ENCODE measurements around the gene MAPKAP1. TPM values are rescaled to one million over a fixed set of nuclear protein-coding genes. Genes with fewer than 3 reads are reported as not detected.

The MAPKAP1 gene
- total and polyA plus RNA-seq, 9 of the 15 experiments (the other 6 are each of a cell fraction or from before 2014, with no cell fraction given), result 2.6 to 82.1 (median 61.1) TPM

GRCh38 chr9:125409637-125410521 lies 297.1 kb downstream of the MAPKAP1 start (continued):
- TF ChIP-seq FOXP4 (CRISPR knock-in tag; IDR thresholded peaks at IDR 0.05; ENCODE audit: borderline replicate concordance) (no peak), SP1 (CRISPR knock-in tag; IDR thresholded peaks at IDR 0.05) (0 out of 2 replicates have a peak, but pooled peaks have one; percentile 36), ZC3H4 (CRISPR knock-in tag; IDR thresholded peaks at IDR 0.05; ENCODE audit: borderline replicate concordance) (no peak), ZFPM2 (CRISPR knock-in tag; IDR thresholded peaks at IDR 0.05) (no peak), ZBTB8A (IDR thresholded peaks at IDR 0.05; ENCODE audit: partially characterized antibody) (no peak), JUNB (CRISPR knock-in tag; conservative IDR thresholded peaks at IDR 0.05) (no peak), PTRF (tag; IDR thresholded peaks at IDR 0.05) (no peak), CBX3 (IDR thresholded peaks at IDR 0.05; ENCODE audit: borderline replicate concordance in 1 of 2, low read length in 2 of 2) (peak in 1 of 2 experiments; percentile 84; a peak in 2 of 3 replicates), PRDM10 (IDR thresholded peaks at IDR 0.05; ENCODE audit: partially characterized antibody) (no peak), KLF13 (tag; IDR thresholded peaks at IDR 0.05; ENCODE audit: borderline replicate concordance, low read depth) (no peak), NCOA2 (IDR thresholded peaks at IDR 0.05; ENCODE audit: partially characterized antibody in 2 of 2) (no peak), ZNF274 (IDR thresholded peaks at IDR 0.05; ENCODE audit: borderline replicate concordance, low read depth, low read length) (no peak), SMC3 (conservative IDR thresholded peaks at IDR 0.05; ENCODE audit: insufficient read depth, low read depth, low read length) (no peak), KAT2B (IDR thresholded peaks at IDR 0.05; ENCODE audit: low read depth, low read length) (no peak), HMBOX1 (IDR thresholded peaks at IDR 0.05) (no peak), GMEB1 (CRISPR knock-in tag; IDR thresholded peaks at IDR 0.05) (no peak), ZKSCAN8 (CRISPR knock-in tag; IDR thresholded peaks at IDR 0.05) (no peak), IRF2 (CRISPR knock-in tag; IDR thresholded peaks at IDR 0.05) (no peak)

Data from K562 (cell line).